Colonic mucosa (tissue), 4 donors: Measurements from ENCODE around the gene CCT6A. TPM values are rescaled to one million over a fixed set of nuclear protein-coding genes. Genes with fewer than 3 reads are reported as not detected.

Experiments
- DNase-seq: peaks from one replicate; pipeline ENCODE4 v3.0.0-alpha.2; 2020
- H3K27ac ChIP-seq: fragments of 200-600 bp; one replicate; pipeline ENCODE4 v1.8.0; 2021
- H3K27me3 ChIP-seq: fragments of 200-600 bp; one replicate; pipeline ENCODE4 v1.8.0; 2021
- H3K36me3 ChIP-seq: fragments of 200-600 bp; one replicate; pipeline ENCODE4 v1.8.0; 2021
- H3K4me1 ChIP-seq: fragments of 200-600 bp; one replicate; pipeline ENCODE4 v1.8.0; 2021; ENCODE audit warnings: mild to moderate bottlenecking
- H3K4me3 ChIP-seq: fragments of 200-600 bp; one replicate; pipeline ENCODE4 v1.8.0; 2021
- H3K9ac ChIP-seq, 2 donors: one replicate each; pipeline ENCODE4 v1.7.0; 2013; ENCODE audit warnings: control low read depth in 2 of 2, low read depth in 2 of 2, low read length in 2 of 2
- H3K9me3 ChIP-seq: fragments of 200-600 bp; one replicate; pipeline ENCODE4 v1.8.0; 2021
- CTCF ChIP-seq: fragments of 200-600 bp; IDR thresholded peaks from one replicate; pipeline ENCODE4 v1.8.0; 2022; ENCODE audit warnings: antibody characterized with exemption, mild to moderate bottlenecking
- intact Hi-C: fragments of 100-400 bp; cut with DNase I; formaldehyde crosslinking; loops from one replicate; pipeline ENCODE4 v1.14.1; 2022
- total RNA-seq, 2 donors: library from RNA; stranded (reverse); fragmentation: NEBNext Ultra II Directional in 1 of 2; extraction: Animal tissue kit (Norgen Biotek cat#: 25700) in 1 of 2; gene quantifications; one replicate each; pipeline ENCODE4 v1.2.1, GENCODE V29; 2021
- donor health status: healthy.
- donor health status: DM: no; HTN: no; CAD: no.
- donor health status: DM: no; HTN: no; CAD: no.

The CCT6A gene
- total RNA-seq, 2 donors from 2014 or later, result 77.8 to 146 TPM

GRCh38 chr7:56051053-56051338, 569 bp upstream of the CCT6A start:
- intact Hi-C loops, result no loop called here
- no peak for TF ChIP-seq CTCF
- Histone ChIP-seq H3K9ac (peak overlapping the region; percentile 96 to 98), H3K9me3 (no peaks in the 10 kb centered on the region), H3K27me3 (no peaks in the 10 kb centered on the region), H3K4me1 (peaks cover 9% of the 10 kb centered on the region), H3K27ac (peak overlapping the region; percentile 86), H3K36me3 (no peaks in the 10 kb centered on the region), H3K4me3 (peak overlapping the region; percentile 71)
- DNase-seq, result no peak

GRCh38 chr7:56053379-56053778, 1.8 kb downstream of the CCT6A start:
- no peak for DNase-seq
- peaks cover 6% of the 10 kb centered on the region for H3K4me1 ChIP-seq
- intact Hi-C loops, result no loop called here
- no peak for TF ChIP-seq CTCF
- peak overlapping the region in 1 of 2 donors; percentile 1 for H3K9ac ChIP-seq
- H3K36me3 ChIP-seq, result no peaks in the 10 kb centered on the region
- H3K9me3 ChIP-seq, result no peaks in the 10 kb centered on the region
- no peak overlapping the region for H3K4me3 ChIP-seq
- no peak overlapping the region for H3K27ac ChIP-seq
- no peaks in the 10 kb centered on the region for H3K27me3 ChIP-seq

GRCh38 chr7:56053993-56054392, 2.4 kb downstream of the CCT6A start:
- H3K4me1 ChIP-seq, result peaks cover 6% of the 10 kb centered on the region
- TF ChIP-seq CTCF, result no peak

GRCh38 chr7:56062382-56062781, 10.8 kb downstream of the CCT6A start:
- Histone ChIP-seq H3K9ac (no peak overlapping the region), H3K27me3 (no peaks in the 10 kb centered on the region), H3K36me3 (peaks cover 7% of the 10 kb centered on the region), H3K4me1 (no peaks in the 10 kb centered on the region), H3K27ac (no peak overlapping the region), H3K9me3 (no peaks in the 10 kb centered on the region), H3K4me3 (no peak overlapping the region)
- intact Hi-C loops, result no loop called here
- no peak for TF ChIP-seq CTCF
- no peak for DNase-seq

More at GRCh38 chr7:56053993-56054392, 2.4 kb downstream of the CCT6A start:
- intact Hi-C loops, result no loop called here
- Histone ChIP-seq H3K9ac (no peak overlapping the region), H3K4me3 (no peak overlapping the region), H3K27ac (no peak overlapping the region), H3K9me3 (no peaks in the 10 kb centered on the region), H3K27me3 (no peaks in the 10 kb centered on the region), H3K36me3 (peaks cover 3% of the 10 kb centered on the region)
- DNase-seq, result no peak

- peaks cover 7% of the 10 kb centered on the region for H3K36me3 ChIP-seq
- H3K27me3 ChIP-seq, result no peaks in the 10 kb centered on the region
- peak overlapping the region; percentile 89 for H3K27ac ChIP-seq
- no peak for DNase-seq
- peak overlapping the region; percentile 57 for H3K4me3 ChIP-seq
- no peaks in the 10 kb centered on the region for H3K4me1 ChIP-seq
- TF ChIP-seq CTCF, result no peak
- peak overlapping the region; percentile 86 to 90 for H3K9ac ChIP-seq
- intact Hi-C loops, result no loop called here
- H3K9me3 ChIP-seq, result no peaks in the 10 kb centered on the region
Observed at GRCh38 chr7:56063500-56063881, 11.9 kb downstream of the CCT6A start.
